HL-60/S4 treated with phorbol 12-myristate 13-acetate at 8.2 ng/mL for 4 days and 3 days (cell line): Measurements from ENCODE around the gene MT1H.
"Not testable (repeated sequence)": the region's sequence is repeated elsewhere in the genome, so short reads cannot be mapped to it uniquely, and the experiment has no call there.

Experiments used
- in situ Hi-C: fragments of 300-500 bp; cut with MboI; formaldehyde crosslinking; loops from 2 replicates; pipeline ENCODE4 v1.15.0; 2022; ENCODE audit warnings: low sequenced_read_pairs

The MT1H gene

DNA sequence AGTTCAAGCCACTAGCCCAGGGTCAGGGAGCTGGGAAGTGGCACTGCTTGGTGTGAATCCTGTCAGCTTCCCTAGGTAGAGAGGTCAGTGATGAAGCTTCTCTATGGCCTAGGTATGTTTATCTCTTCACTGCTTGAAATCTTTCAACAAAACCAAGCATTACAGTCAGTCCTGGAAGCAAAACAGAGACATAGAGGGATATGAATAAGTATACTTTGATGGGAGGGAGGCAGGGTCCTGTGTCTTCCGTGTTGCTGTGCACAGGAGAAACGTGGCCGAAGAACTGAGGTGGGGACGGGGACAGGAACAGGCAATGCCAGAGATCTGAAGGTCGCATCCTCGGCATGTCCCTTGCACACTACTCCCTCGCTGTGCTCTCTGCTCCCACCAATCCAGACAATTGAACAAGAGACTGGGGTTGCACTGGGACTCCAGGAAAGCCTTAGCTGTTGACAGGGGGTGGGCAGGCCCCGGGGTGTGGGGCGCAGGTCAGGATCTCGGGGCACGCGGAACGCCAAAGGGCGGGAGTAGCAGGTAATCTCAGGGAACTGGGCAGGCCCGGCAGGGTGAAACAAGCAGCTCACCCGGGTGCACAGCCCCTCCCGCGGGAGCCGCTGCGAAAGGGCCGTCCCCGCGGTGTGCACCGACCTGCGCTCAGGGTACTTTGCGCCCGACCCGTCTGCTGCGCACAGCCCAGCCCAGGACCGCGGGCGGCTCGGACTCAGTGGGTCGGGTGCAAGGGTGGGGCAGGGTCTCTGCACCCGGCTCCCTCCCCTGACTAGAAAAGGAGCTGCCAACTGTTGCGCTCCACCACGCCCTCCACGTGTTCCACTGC lies at the start of gene MT1H:
Gene MT1H (plus strand): TSS at position 810 of the 835 bp plus-strand sequence. CDS start 71 bp downstream, outside the sequence.
- in situ Hi-C loops: no loop called here

DNA sequence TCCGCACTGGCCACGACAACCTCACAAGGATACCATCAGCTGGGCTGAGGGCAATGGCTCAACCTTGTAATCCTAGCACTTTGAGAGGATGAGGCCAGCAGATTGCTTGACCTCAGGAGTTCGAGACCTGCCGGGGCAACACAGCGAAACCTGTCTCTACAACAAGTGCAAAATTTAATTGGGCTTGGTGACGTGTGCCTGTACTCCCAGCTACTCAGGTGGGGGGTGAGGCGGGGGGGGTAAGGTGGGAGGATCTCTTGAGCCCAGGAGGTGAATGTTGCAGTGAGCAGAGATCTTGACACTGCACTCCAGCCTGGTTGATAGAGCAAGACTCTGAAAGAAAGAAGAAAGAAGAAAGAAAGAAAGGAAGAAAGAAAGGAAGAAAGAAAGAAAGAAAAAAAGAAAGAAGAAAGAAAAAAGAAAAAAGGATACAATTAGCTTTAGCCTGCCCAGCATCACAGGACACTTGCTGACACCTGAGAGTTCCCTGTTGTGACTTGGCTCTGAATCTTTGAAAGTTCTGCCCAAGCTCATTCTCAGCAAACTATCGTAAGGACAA lies 49.2 kb upstream of the MT1H start:
- in situ Hi-C loops: no loop called here

DNA sequence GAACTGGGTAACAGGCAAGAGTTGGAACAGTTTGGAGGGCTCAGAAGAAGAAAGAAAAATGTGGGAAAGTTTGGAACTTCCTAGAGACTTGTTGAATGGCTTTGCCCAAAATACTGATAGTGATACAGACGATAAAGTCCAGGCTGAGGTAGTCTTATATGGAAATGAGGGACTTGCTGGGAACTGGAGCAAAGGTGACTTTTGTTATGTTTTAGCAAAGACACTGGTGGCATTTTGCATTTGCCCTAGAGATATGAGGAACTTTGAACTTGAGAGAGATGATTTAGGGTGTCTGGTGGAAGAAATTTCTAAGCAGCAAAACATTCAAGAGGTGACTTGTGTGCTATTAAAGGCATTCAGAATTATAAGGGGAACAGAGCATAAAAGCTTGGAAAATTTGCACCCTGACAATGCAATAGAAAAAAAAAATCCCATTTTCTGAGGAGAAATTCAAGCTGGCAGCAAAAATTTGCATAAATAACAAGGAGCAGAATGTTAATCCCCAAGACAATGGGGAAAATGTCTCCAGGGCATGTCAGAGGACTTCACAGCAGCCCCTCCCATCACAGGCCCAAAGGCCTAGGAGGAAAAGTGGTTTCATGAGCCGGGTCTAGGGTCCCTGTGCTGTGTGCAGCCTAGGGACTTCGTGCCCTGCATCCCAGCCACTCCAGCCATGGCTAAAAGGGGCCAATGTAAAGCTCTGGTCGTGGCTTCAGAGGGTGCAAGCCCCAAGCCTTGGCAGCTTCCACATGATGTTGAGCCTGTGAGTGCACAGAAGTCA lies 47.8 kb upstream of the MT1H start:
- in situ Hi-C loops: not testable (repeated sequence)

DNA sequence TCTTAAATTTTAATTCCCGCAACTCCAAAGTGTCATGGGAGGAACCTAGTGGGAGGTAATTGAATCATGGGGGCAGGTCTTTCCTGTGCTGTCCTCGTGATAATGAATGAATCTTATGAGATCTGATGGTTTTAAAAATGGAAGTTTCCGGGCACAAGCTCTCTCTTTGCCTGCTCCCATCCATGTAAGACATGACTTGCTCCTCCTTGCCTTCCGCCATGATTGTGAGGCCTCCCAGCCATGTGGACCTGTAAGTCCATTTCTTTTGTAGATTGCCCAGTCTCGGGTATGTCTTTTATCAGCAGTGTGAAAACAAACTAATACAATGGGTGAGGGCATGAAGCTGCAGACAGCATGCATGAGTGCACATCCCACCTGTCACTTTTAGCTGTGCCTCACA lies 46.4 kb upstream of the MT1H start:
- in situ Hi-C loops: not testable (repeated sequence)

DNA sequence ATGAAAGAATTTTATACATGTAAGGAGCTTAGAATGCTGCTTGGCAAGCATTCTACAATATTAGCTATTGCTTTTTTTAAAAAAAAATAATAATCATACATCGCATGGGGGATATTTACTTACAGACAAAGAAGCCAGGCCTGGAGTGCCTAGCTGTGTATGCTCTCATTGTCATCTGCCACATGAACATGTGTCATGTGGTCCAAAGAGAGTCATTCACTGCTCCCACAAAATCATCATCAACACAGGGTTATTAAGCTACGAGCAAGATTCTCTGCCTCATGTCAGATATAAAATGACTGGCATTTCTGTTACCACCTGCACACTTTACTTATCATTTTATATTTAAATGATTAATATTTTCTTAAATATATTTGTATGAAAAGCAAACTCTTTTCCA lies 46.0 kb upstream of the MT1H start:
- in situ Hi-C loops: no loop called here

DNA sequence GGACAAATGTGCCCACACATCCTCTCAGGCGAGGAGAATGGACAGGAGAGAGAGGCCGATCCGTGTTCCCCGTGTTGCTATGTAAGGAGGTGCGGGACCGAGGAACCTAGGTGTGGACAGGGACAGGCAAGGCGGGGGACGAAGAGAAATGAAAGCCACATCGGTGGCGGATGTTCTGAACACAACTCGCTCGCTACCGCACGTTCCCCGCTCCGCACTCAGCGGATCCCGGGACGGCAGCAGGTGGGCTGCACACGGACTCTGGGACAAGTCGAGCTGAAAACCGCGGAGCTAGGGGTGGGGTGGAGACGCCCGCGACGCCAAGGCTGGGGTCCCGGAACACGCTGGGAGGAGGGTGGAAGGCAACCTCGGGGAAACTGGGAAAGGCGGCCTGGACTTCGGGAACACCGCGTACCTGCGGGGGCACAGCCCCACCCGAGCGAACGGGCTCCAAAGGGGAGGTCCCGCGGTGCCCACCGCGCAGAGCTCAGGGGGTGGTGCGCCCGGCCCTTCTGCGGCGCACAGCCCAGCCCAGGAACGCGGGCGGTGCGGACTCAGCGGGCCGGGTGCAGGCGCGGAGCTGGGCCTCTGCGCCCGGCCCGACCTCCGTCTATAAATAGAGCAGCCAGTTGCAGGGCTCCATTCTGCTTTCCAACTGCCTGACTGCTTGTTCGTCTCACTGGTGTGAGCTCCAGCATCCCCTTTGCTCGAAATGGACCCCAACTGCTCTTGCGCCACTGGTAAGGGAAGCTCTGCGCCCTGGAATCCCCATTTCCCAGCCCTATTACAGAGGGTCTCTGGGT lies 44.3 kb upstream of the MT1H start, which contains the start of gene MT1E:
Gene MT1E (plus strand): TSS at position 642 of the 803 bp plus-strand sequence. CDS start 71 bp downstream, at position 713.
- in situ Hi-C loops: no loop called here

DNA sequence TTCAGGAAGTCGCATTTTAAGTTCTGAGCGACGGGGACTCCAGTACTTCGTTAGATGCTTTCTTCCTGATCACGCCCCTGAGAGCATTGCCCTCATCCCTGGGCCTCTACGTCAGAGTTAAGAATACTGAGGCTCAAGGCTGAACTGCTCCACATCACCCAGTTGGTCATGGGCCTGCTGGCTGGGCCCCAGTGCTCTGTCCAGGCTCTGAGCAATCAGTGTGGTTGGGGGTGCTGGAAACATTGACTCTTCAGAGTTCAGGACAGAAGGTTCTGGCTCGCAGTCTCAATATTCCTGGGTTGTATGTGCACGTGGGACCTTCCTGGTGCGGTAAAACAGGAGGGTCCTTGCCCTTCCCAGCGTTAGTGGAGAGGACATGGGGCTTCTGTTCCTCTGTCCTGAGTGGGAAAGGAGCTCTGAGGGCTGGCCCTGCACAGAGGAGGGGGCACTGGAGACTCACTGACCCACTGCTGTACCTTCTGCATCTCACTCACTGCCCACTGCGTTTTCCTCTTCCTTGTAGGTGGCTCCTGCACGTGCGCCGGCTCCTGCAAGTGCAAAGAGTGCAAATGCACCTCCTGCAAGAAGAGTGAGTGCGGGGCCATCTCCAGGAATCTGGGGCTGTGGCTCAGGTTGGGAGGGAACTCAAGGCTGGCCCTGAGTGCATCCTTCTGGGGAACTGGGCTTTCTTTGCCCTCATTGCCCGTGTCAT lies 43.5 kb upstream of the MT1H start:
- in situ Hi-C loops: no loop called here

DNA sequence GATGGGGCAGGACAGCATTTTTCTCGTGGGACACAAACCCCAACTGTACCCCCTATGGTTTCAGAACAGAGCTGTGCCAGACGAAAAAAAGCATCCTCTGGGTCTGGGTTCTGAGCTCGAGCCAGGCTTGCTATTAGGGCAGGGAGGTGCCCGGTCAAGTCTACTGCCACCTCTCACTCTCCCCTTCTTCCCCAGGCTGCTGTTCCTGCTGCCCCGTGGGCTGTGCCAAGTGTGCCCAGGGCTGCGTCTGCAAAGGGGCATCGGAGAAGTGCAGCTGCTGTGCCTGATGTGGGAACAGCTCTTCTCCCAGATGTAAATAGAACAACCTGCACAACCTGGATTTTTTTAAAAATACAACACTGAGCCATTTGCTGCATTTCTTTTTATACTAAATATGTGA lies 42.9 kb upstream of the MT1H start:
- in situ Hi-C loops: no loop called here

DNA sequence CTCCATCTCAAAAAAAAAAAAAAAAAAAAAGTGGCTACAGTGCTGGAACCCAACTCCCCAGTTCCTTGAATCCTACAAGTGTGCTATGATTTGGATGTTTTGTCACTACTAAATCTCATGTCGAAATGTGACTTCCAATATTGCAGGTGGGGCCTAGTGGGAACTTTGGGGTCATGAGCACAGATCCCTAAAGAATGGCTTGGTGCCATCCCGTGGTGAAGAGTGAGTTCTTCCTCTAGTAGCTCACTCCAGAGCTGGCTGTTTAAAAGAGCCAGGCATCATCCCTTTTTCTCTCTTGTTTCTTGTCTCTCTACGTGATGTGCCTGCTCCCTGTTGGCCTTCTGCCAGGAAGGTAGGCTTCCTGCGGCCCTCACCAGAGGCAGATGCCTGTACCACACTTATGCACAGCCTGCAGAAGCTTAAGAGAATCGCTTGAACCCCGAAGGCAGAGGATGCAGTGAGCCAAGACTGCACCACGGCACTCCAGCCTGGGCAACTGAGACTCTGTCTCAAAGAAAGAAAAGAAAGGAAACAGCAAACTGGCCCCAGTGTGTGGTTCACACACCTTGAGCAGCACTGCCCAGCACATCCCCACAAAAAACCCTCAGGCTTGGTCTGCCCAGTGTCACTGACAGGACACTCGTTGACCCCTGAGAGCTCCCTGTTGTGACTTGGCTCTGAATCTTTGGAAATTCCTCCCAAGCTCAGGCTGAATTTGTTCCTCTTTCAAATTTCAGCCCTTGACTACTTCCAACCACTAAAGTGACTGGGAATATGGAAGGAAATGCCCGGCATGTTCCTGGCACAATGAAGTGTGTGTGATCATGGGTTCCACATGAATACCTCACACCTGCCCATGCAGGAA lies 40.9 kb upstream of the MT1H start:
- in situ Hi-C loops: no loop called here

DNA sequence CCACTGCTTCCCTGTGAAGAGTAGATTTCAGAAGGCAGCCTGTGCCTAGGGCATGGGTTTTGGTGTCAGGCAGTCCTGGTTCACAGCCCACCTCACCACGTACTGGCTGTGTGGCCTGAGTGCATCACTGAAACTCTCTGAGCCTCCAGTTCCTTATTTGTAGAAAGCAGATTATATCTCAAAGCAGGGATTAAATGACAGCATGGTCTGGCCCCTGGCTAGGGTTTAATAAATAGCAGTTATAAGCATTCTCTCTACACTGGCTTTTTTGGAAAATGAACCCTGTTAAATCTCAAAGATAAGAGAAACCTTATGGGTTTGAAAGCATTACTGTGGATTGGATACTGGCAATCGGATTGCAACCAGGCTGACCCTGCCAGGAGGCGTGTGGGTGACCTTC lies 40.1 kb upstream of the MT1H start:
- in situ Hi-C loops: no loop called here

DNA sequence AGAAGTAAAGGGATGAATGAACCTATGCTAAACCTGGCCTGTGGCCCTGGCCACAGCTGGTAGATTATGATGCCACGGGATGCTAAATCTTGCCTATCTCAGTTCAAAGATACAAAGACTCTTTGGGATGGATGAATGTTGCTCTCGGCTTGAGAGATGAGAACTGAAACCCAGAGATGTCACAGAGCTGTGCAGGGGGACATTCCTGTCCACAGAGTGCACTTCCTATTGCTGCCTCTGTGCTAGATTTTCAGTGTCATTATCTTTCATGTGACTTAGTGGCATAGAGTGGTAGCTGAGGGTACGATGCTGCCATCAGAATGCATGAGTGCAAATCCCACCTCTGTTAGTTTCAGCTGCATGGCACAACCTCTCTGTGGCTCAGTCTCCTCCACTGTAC lies 39.5 kb upstream of the MT1H start:
- in situ Hi-C loops: no loop called here

DNA sequence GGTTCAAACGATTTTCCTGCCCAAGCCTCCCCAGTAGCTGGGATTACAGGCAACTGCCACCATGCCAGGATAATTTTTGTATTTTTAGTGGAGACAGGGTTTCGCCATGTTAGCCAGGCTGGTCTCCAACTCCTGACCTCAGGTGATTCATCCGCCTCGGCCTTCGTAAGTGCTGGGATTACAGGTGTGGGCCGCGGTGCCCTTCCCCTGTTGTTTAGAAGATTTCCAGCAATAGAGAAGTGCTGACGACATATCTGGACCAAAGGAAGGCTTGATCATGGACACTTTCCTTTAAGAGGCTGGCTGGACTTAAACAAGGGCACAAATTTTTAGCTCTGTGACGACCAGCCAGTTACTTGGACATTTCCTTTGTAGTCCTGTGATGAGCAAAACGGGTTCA lies 38.4 kb upstream of the MT1H start:
- in situ Hi-C loops: no loop called here

DNA sequence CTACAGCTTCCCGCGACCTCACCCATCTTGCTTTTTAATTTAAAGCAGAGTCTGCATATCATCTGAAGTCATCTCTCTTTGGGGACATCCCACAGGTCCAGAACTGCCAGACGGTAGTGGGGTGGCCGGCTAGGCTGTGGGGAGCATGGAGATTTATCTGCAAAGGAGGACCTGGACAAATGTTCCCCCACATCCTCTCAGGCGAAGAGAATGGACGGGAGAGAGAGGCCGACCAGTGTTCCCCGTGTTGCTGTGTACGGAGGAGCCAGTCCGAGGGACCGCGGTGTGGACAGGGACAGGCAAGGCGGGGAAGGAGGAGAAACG lies 37.8 kb upstream of the MT1H start:
- in situ Hi-C loops: no loop called here

DNA sequence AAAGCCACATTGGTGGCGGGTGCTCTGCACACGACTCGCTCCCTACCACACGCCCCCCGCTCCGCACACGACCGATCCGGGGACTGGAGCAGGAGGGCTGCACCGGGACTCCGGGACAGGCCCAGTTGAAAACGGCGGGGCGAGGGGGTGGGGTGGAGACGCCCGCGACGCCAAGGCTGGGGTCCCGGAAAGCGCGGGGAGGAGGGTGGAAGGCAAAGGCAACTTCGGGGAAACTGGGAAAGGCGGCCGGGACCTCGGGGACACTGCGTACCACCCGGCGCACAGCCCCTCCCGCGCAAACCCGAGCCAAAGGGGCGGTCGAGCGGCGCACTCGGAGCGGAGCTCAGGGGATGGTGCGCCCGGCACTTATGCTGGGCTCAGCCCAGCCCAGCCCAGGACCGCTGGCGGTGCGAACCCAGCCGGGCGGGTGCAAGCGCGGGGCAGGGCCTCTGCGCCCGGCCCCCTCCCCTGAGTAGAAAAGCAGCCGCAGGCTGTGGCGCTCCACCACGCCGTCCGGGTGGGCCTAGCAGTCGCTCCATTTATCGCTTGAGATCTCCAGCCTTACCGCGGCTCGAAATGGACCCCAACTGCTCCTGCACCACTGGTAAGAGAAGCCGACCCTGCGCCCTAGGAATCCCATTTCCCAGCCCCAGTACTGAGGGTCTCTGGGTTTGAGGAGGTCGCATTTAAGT lies 37.3 kb upstream of the MT1H start, which contains the start of gene MT1M:
Gene MT1M (plus strand): TSS at position 504 of the 692 bp plus-strand sequence. CDS start 73 bp downstream, at position 577.
- in situ Hi-C loops: no loop called here

DNA sequence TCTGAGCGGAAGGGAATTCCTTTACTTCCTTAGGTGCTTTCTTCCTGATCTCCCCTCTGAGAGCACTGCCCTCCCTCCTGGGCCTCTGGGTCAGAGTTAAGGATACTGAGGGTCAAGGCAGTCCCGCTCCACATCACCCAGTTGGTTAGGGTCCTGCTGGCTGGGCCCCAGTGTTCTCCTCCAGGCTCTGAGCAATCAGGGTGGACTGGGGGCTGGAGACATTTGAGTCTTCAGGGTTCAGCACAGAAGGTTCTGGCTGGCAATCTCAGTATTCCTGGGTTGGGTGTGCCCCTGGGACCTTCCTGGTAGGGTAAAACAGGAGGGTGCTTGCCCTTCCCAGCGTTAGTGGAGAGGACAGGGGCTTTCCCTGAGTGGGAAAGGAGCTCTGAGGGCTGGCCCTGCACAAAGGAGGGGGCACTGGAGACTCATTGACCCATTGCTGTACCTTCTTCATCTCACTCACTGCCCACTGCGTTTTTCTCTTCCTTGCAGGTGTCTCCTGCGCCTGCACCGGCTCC lies 36.7 kb upstream of the MT1H start:
- in situ Hi-C loops: no loop called here

DNA sequence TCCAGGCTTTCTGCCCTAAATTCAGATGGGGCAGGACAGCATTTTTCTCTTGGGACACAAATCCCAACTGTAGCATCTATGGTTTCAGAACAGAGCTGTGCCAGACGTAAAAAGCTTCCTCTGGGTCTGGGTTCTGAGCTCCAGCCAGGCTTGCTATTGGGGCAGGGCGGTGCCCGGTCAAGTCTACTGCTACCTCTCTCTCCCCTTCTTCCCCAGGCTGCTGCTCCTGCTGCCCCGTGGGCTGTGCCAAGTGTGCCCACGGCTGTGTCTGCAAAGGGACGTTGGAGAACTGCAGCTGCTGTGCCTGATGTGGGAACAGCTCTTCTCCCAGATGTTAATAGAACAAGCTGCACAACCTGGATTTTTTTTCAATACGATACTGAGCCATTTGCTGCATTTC lies 36.1 kb upstream of the MT1H start:
- in situ Hi-C loops: no loop called here

DNA sequence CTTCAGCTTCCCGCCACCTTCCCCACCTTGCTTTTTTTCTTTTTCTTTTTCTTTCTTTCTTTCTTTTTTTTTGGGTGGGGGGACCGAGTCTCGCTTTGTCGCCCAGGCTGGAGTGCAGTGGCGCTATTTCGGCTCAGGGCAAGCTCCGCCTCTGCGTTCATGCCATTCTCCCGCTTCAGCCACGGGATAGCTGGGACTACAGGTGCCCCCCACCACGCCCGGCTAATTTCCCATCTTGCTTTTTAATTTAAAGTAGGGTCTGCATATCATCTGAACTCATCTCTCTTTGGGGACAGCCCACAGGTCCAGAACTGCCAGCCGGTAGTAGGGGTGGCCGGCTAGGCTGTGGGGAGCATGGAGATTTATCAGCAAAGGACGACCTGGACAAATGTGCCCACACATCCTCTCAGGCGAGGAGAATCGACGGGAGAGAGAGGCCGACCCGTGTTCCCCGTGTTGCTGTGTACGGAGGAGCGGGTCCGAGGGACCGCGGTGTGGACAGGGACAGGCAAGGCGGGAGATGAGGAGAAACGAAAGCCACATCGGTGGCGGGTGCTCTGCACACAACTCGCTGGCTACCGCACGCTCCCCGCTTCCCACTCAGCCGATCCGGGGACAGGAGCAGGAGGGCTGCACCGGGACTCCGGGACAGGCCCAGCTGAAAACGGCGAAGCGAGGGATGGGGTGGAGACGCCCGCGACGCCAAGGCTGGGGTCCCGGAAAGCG lies 34.7 kb upstream of the MT1H start:
- in situ Hi-C loops: no loop called here

DNA sequence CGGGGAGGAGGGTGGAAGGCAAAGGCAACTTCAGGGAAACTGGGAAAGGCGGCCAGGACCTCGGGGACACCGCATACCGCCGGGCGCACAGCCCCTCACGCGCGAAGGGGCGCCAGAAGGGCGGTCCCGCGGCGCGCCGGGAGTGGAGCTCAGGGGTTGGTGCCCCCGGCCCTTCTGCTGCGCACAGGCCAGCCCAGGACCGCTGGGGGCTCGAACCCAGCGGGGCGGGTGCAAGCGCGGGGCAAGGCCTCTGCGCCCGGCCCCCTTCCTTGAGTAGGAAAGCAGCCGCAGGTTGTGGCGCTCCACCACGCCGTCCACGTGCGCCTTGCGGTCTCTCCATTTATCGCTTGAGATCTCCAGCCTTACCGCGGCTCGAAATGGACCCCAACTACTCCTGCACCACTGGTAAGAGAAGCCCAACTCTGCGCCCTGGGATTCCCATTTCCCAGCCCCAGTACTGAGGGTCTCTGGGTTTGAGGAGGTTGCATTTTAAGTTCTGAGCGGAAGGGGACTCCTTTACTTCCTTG lies 34.1 kb upstream of the MT1H start:
- in situ Hi-C loops: no loop called here
